ENCODE results near the gene GPR15. TPM values are rescaled to one million over a fixed set of nuclear protein-coding genes. Genes with fewer than 3 reads are reported as not detected.

Gene GPR15
- total RNA-seq, 1 donor from 2014 or later: 1.4 TPM

DNA sequence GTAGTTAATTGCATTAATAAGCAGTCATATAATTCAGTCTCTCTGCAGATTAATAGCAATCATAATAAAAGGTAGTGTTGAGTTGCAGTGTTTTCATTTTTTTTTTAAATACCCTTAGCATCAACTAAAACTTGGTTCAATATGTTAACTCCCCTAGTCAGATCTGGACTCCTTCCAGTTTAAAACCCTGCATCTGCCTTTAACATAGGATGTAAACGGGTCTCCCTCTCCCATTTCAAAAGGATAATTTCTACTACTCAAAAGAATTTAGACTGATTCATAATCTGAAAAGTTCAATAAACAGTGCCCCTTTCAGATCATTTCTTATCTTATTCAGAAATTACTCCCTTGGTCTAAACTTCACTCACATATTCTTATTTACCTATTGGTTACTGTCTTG lies 50.3 kb downstream of the GPR15 start:
- Histone ChIP-seq H3K36me3 (peaks cover 88% of the 10 kb centered on the region), H3K9me3 (no peaks in the 10 kb centered on the region), H3K4me3 (no peak overlapping the region), H3K27ac (no peak overlapping the region), H3K4me1 (peaks cover 8% of the 10 kb centered on the region), H3K27me3 (ENCODE audit: low read depth) (no peaks in the 10 kb centered on the region)
- TF ChIP-seq, protein P1, sequence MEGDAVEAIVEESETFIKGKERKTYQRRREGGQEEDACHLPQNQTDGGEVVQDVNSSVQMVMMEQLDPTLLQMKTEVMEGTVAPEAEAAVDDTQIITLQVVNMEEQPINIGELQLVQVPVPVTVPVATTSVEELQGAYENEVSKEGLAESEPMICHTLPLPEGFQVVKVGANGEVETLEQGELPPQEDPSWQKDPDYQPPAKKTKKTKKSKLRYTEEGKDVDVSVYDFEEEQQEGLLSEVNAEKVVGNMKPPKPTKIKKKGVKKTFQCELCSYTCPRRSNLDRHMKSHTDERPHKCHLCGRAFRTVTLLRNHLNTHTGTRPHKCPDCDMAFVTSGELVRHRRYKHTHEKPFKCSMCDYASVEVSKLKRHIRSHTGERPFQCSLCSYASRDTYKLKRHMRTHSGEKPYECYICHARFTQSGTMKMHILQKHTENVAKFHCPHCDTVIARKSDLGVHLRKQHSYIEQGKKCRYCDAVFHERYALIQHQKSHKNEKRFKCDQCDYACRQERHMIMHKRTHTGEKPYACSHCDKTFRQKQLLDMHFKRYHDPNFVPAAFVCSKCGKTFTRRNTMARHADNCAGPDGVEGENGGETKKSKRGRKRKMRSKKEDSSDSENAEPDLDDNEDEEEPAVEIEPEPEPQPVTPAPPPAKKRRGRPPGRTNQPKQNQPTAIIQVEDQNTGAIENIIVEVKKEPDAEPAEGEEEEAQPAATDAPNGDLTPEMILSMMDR (IDR thresholded peaks at IDR 0.05): no peak
- intact Hi-C loops (cut with DNase I): no loop called here
- no peak for ATAC-seq
- DNase-seq: no peak

DNA sequence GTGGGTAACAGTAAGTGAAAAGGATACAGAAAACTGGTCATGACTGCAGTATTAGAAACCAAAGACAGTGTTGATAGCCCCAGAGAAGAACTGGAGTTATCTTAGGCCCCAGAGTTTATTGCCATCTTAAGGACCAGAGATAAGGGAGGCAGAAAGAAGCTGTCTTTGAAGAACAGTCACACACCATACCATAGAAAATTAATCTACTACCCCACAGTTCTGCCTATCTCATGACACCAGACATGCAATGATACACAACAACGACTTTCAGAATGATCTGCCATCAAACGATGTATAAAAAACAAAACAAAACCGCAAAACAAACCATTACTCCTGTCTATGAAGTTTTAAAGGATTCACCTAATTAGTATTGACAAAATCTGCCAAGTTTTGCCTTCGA lies 52.0 kb downstream of the GPR15 start:
- Histone ChIP-seq H3K4me1 (peaks cover 8% of the 10 kb centered on the region), H3K27ac (no peak overlapping the region), H3K36me3 (peaks cover 89% of the 10 kb centered on the region), H3K9me3 (no peaks in the 10 kb centered on the region), H3K27me3 (ENCODE audit: low read depth) (no peaks in the 10 kb centered on the region), H3K4me3 (no peak overlapping the region)
- DNase-seq (no peak), ATAC-seq (no peak)
- intact Hi-C loops (cut with DNase I): no loop called here
- TF ChIP-seq, protein P1 (IDR thresholded peaks at IDR 0.05): no peak

Other genes with a start within 250 kb of the GPR15 start
- gene OR5H2, start 249.5 kb upstream of the GPR15 start, total RNA-seq: not detected
- not detected for gene OR5K4, start 178.1 kb upstream of the GPR15 start, total RNA-seq
- not detected for gene OR5K3, start 141.3 kb upstream of the GPR15 start, total RNA-seq
- gene OR5K1, start 68.8 kb upstream of the GPR15 start, total RNA-seq: not detected
- not detected for gene OR5K2, start 34.3 kb upstream of the GPR15 start, total RNA-seq
- 91.2 TPM for gene CLDND1, start 9.1 kb upstream of the GPR15 start, total RNA-seq
- 18.0 TPM for gene CPOX, start 61.6 kb downstream of the GPR15 start, total RNA-seq
- gene ST3GAL6, start 231.4 kb downstream of the GPR15 start, total RNA-seq: 42.4 TPM